Smooth muscle cell (in vitro differentiated cells): Measurements from ENCODE around the gene PRKAG1. TPM values are rescaled to one million over a fixed set of nuclear protein-coding genes. Genes with fewer than 3 reads are reported as not detected.
"Not testable (repeated sequence)": the region's sequence is repeated elsewhere in the genome, so short reads cannot be mapped to it uniquely, and the experiment has no call there.

Source experiments
- DNase-seq: peaks from one replicate; lab custom pipeline; 2025; ENCODE audit not compliant: unreplicated experiment; lab: John Stamatoyannopoulos, UW
- H2AFZ ChIP-seq: fragments of 200-600 bp; sonication (generic); 2 replicates; pipeline ENCODE4 v1.6.0; 2016; ENCODE audit warnings: antibody characterized with exemption, low read depth, mild to moderate bottlenecking
- H3F3A ChIP-seq: fragments of 200-600 bp; sonication (generic); 2 replicates; pipeline ENCODE4 v1.6.0; 2017; ENCODE audit warnings: antibody characterized with exemption, low read depth
- H3K27ac ChIP-seq: fragments of 200-600 bp; sonication (generic); 2 replicates; pipeline ENCODE4 v1.5.1; 2016; ENCODE audit warnings: low read depth, mild to moderate bottlenecking
- H3K27me3 ChIP-seq: fragments of 200-600 bp; sonication (generic); 2 replicates; pipeline ENCODE4 v1.6.1; 2016; ENCODE audit warnings: low read depth, mild to moderate bottlenecking
- H3K36me3 ChIP-seq: fragments of 200-600 bp; sonication (generic); 2 replicates; pipeline ENCODE4 v1.5.1; 2016; ENCODE audit warnings: low read depth
- H3K4me1 ChIP-seq: fragments of 200-600 bp; sonication (generic); 2 replicates; pipeline ENCODE4 v1.5.1; 2016; ENCODE audit warnings: low read depth
- H3K4me2 ChIP-seq: fragments of 200-600 bp; sonication (generic); 2 replicates; pipeline ENCODE4 v1.6.0; 2016; ENCODE audit warnings: mild to moderate bottlenecking
- H3K4me3 ChIP-seq: fragments of 200-600 bp; sonication (generic); 2 replicates; pipeline ENCODE4 v1.5.1; 2016; ENCODE audit warnings: mild to moderate bottlenecking
- H3K79me2 ChIP-seq: fragments of 200-600 bp; sonication (generic); 2 replicates; pipeline ENCODE4 v1.6.0; 2016; ENCODE audit warnings: low read depth, mild to moderate bottlenecking
- H3K9ac ChIP-seq: fragments of 200-600 bp; sonication (generic); 2 replicates; pipeline ENCODE4 v1.6.0; 2016; ENCODE audit warnings: low read depth
- H3K9me3 ChIP-seq: fragments of 200-600 bp; sonication (generic); replicated peaks from 2 replicates; pipeline ENCODE4 v1.5.1; 2016; ENCODE audit warnings: low read depth
- H4K20me1 ChIP-seq: fragments of 200-600 bp; sonication (generic); 2 replicates; pipeline ENCODE4 v1.6.0; 2016; ENCODE audit warnings: low read depth
- CTCF ChIP-seq: fragments of 200-600 bp; sonication (generic); IDR thresholded peaks from 2 replicates; pipeline ENCODE4 v1.5.1; 2017; ENCODE audit warnings: borderline replicate concordance, mild to moderate bottlenecking, antibody characterized with exemption; ENCODE audit not compliant: insufficient read depth, poor library complexity, severe bottlenecking
- WGBS: methylation state at CpG from one replicate; pipeline ENCODE4 v1.1.7; 2016; ENCODE audit warnings: low lambda C conversion rate; 5-methylcytosine and 5-hydroxymethylcytosine counted together
- polyA plus RNA-seq: library from polyadenylated mRNA; unstranded; fragments of >200 nt; fragmentation: Nextera tagmentation; extraction: Ambion mirVana; gene quantifications from 2 replicates; pipeline ENCODE4 v1.2.1, GENCODE V29; 2016
- total RNA-seq: library from RNA; depleted of rRNA; stranded (reverse); fragments of >200 nt; gene quantifications from 2 replicates; pipeline ENCODE4 v1.2.3, GENCODE V29; 2014

Gene PRKAG1
- total RNA-seq: 61.5 and 62.6 TPM in 2 replicates
- polyA plus RNA-seq: 39.4 and 42.5 TPM in 2 replicates

DNA sequence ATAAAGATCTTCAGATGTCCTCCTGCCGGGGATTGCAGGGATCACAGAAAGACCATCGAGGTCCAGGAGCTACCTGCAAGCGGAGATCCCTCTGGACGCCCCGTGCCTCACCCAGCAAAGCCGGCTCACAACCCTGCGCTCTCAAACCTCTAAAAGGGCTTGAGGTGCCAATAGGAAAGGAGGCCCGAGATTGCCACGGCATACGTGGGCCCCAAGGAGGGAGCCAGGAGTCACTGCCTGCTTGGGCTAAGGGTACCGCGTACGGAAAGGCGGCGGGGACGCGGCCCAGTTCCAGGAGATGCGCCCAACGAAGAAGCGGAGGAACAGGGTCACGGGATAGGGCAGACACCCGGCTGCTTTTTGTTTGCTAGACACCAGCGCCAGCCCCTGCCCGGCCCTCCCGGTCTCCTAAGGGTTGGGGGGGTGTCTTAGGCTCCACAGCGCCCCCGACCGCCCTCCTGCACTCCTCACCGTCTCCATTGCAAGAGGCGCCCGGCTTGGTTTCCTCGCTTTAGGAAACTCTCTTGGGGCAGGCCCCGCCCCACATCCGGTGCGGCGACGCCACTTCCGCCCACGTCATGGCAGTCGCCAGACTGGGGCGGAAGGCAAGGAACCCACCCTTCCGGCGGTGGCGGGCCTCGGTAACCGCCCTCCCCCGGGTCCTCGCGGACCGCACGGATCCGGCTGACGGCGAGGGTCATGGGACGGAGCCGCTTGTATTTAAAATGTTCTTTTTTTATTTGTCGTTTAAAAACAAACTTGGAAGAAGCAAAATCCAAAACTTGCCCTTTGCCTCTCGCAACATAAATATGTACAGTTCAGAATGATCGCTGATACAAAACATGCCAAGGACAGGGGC lies at the start of gene PRKAG1:
PRKAG1 (minus strand) TSS at position 516 of the 859 bp plus-strand sequence; CDS start at position 480, 36 bp downstream.
- Histone ChIP-seq H3K9me3 (no peaks in the 10 kb centered on the region), H3K27ac (peak within 1 kb of the TSS; percentile 97), H3K4me1 (peaks cover 8% of the 10 kb centered on the region), H3K36me3 (no peaks in the 10 kb centered on the region), H3K27me3 (no peaks in the 10 kb centered on the region), H3K9ac (peak within 1 kb of the TSS; percentile 95), H3F3A (peaks cover 6% of the 10 kb centered on the region), H2AFZ (peak within 1 kb of the TSS; percentile 6), H3K4me2 (peak within 1 kb of the TSS; percentile 84), H3K4me3 (peak within 1 kb of the TSS; percentile 87), H3K79me2 (peaks cover 22% of the 10 kb centered on the region), H4K20me1 (peaks cover 11% of the 10 kb centered on the region)
- peak; percentile 44 for TF ChIP-seq CTCF
- DNase-seq: peak; percentile 85
- 2% methylated on average over 51 of the region's 59 CpGs for WGBS

DNA sequence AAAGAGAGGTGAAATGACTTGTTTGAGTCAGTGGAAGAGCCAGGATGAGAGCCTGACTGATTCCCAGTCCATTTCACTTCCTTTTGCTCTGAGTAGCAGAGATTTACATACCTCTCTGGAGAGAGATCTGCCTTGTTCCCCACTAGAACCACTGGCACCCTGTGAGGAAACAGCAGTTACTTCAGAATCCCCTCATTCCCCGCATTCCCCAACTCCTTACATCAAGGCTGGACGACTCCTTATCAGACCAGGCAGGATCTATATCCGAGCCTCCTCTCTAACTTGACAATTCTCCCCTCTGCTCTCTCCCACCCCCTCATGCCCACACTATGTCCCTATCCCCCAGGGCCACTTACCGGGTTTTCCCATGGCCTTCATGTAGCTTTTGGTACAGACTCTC lies 47.5 kb upstream of the PRKAG1 start:
- no peaks in the 10 kb centered on the region for H3F3A ChIP-seq
- no peak overlapping the region for H2AFZ ChIP-seq
- H3K36me3 ChIP-seq: no peaks in the 10 kb centered on the region
- no peaks in the 10 kb centered on the region for H3K79me2 ChIP-seq
- no peak for DNase-seq
- no peak overlapping the region for H3K4me2 ChIP-seq
- no peak overlapping the region for H3K27ac ChIP-seq
- H3K27me3 ChIP-seq: no peaks in the 10 kb centered on the region
- H3K4me3 ChIP-seq: no peak overlapping the region
- H3K9me3 ChIP-seq: no peaks in the 10 kb centered on the region
- no peaks in the 10 kb centered on the region for H4K20me1 ChIP-seq
- H3K4me1 ChIP-seq: peaks cover 10% of the 10 kb centered on the region
- H3K9ac ChIP-seq: no peak overlapping the region
- no peak for TF ChIP-seq CTCF
- 63% methylated on average over 4 of the region's 4 CpGs for WGBS

GRCh38 chr12:49064767-49065152 lies 46.2 kb upstream of the PRKAG1 start:
- Histone ChIP-seq H3K4me3 (no peak overlapping the region), H3K9ac (no peak overlapping the region), H3K36me3 (no peaks in the 10 kb centered on the region), H2AFZ (no peak overlapping the region), H3K4me2 (no peak overlapping the region), H3K27me3 (no peaks in the 10 kb centered on the region), H3K4me1 (peaks cover 5% of the 10 kb centered on the region), H3K9me3 (no peaks in the 10 kb centered on the region), H3K79me2 (peaks cover 8% of the 10 kb centered on the region), H3F3A (no peaks in the 10 kb centered on the region), H3K27ac (no peak overlapping the region), H4K20me1 (no peaks in the 10 kb centered on the region)
- no peak for DNase-seq
- WGBS: 93% methylated on average over 5 of the region's 5 CpGs
- no peak for TF ChIP-seq CTCF

- WGBS: 97% methylated on average over 17 of the region's 17 CpGs
- not testable (repeated sequence) for H3K27me3 ChIP-seq, H3K9ac ChIP-seq, H3K4me3 ChIP-seq, H3F3A ChIP-seq, H3K4me2 ChIP-seq, H2AFZ ChIP-seq, H3K9me3 ChIP-seq, H3K36me3 ChIP-seq, DNase-seq, H3K27ac ChIP-seq
- Histone ChIP-seq H3K4me1 (peaks cover 27% of the 10 kb centered on the region), H4K20me1 (peaks cover 27% of the 10 kb centered on the region), H3K79me2 (peaks cover 36% of the 10 kb centered on the region)
These were observed 43.3 kb upstream of the PRKAG1 start for GRCh38 chr12:49061916-49062315.
